ENCODE results near the gene PRSS58. TPM values are rescaled to one million over a fixed set of nuclear protein-coding genes. Genes with fewer than 3 reads are reported as not detected.

Gene PRSS58
- total RNA-seq, 2 experiments from 2014 or later: not detected

DNA sequence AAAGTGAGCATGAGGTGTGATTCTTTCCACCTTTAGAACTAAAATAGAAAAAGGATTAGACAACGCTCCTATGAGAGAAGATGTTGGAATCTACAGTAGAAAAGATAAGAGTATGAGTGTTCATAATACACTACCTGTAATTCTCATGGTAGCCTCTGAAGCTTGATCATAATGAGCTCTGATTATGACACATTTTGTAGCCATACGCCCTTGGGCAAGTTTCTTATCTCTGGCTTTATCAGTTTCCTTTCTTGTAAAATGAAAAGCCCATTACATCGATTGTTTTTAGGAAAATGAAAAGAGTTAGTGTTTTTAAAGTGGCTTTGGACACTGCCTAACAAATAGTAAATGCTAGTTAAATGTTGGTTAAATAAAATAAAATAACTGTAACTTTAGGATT is 22.4 kb upstream of the PRSS58 start:
- H3K36me3 Mint-ChIP-seq (ENCODE audit: low read depth): peaks cover 1% of the 10 kb centered on the region
- intact Hi-C loops (cut with micrococcal nuclease): no loop called here
- H3K9me3 Mint-ChIP-seq: peaks cover 7% of the 10 kb centered on the region
- peaks cover 19% of the 10 kb centered on the region for H3K27me3 Mint-ChIP-seq
- TF ChIP-seq, protein P1, sequence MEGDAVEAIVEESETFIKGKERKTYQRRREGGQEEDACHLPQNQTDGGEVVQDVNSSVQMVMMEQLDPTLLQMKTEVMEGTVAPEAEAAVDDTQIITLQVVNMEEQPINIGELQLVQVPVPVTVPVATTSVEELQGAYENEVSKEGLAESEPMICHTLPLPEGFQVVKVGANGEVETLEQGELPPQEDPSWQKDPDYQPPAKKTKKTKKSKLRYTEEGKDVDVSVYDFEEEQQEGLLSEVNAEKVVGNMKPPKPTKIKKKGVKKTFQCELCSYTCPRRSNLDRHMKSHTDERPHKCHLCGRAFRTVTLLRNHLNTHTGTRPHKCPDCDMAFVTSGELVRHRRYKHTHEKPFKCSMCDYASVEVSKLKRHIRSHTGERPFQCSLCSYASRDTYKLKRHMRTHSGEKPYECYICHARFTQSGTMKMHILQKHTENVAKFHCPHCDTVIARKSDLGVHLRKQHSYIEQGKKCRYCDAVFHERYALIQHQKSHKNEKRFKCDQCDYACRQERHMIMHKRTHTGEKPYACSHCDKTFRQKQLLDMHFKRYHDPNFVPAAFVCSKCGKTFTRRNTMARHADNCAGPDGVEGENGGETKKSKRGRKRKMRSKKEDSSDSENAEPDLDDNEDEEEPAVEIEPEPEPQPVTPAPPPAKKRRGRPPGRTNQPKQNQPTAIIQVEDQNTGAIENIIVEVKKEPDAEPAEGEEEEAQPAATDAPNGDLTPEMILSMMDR (IDR thresholded peaks at IDR 0.05): no peak
- H3K27ac Mint-ChIP-seq: no peak overlapping the region
- peaks cover 6% of the 10 kb centered on the region for H3K4me1 Mint-ChIP-seq (ENCODE audit: low read depth)
- CTCF ChIA-PET: no interaction called here
- H3K4me3 Mint-ChIP-seq: no peak overlapping the region
- POLR2A ChIA-PET: no interaction called here
- ATAC-seq (no peak), DNase-seq (no peak)

DNA sequence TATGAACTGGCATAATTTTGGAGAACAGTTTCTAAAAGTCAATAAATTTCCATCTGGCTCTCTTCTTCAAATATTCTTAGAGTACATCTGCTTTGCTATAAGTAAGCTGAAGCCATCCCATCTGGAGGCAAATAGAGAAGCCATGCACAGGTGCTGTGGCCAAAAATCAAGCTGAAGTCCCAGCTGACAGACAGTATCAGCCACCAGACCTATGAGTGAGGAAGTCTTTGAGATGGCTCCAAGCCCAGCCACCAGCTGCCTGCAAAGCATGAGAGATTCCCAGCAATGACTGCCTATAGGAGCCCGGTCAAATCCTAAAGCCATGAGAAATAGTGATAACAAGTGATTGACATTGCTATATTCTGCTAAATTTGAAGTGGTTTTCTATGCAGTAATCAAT is 21.7 kb upstream of the PRSS58 start:
- Mint-ChIP-seq H3K36me3 (ENCODE audit: low read depth) (peaks cover 3% of the 10 kb centered on the region), H3K9me3 (peaks cover 11% of the 10 kb centered on the region), H3K4me1 (ENCODE audit: low read depth) (peaks cover 6% of the 10 kb centered on the region), H3K27ac (no peak overlapping the region), H3K27me3 (peaks cover 21% of the 10 kb centered on the region), H3K4me3 (no peak overlapping the region)
- no peak for DNase-seq
- no peak for ATAC-seq
- ChIA-PET POLR2A (no interaction called here), CTCF (no interaction called here)
- intact Hi-C loops (cut with micrococcal nuclease): no loop called here
- TF ChIP-seq, protein P1 (IDR thresholded peaks at IDR 0.05): no peak

DNA sequence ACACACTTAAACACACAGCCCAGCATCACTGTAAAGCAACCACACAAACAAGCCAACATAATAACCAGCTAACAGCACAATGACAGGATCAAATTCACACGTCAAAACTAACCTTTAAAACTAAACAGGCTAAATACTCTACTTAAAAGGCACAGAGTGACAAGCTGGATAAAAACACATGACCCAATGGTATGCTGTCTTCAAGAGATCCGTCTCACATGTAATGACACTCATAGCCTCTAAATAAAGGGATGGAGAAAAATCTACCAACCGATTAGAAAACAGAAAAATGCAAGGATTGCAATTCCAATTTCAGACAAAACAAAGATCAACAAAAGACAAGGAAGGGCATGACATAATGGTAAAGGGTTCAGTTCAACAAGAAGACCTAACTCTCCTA is 17.2 kb upstream of the PRSS58 start:
- TF ChIP-seq, protein P1 (IDR thresholded peaks at IDR 0.05): no peak
- DNase-seq (no peak), ATAC-seq (no peak)
- CTCF ChIA-PET: interaction anchor here (2.0 kb wide), 1 partner anchor 28 kb away, joined by 4 read pairs; no protein-coding TSS in a partner anchor
- Mint-ChIP-seq H3K9me3 (peaks cover 11% of the 10 kb centered on the region), H3K27ac (no peak overlapping the region), H3K36me3 (ENCODE audit: low read depth) (peaks cover 3% of the 10 kb centered on the region), H3K4me1 (ENCODE audit: low read depth) (no peaks in the 10 kb centered on the region), H3K27me3 (peaks cover 21% of the 10 kb centered on the region), H3K4me3 (no peak overlapping the region)
- POLR2A ChIA-PET: no interaction called here
- intact Hi-C loops (cut with micrococcal nuclease): no loop called here

DNA sequence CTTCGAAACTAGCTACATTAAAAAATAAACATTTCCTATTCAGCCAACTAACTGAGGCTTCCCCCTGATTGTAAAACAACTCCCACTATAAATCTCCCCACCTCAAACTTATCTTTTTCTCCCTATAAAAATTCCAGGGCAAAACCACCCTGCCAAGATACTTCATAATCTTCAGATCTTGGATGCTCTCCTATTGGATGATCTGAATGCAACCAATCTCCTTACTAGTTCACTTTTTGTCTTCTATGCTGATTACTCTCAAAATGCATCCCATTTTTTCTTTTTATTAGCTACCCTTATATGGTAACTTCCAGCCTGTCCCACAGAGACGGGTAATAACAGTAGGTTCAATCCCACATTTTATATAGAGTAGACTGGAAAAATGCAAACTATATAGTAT is 15.0 kb upstream of the PRSS58 start:
- intact Hi-C loops (cut with micrococcal nuclease): no loop called here
- POLR2A ChIA-PET: no interaction called here
- H3K27me3 Mint-ChIP-seq: peaks cover 10% of the 10 kb centered on the region
- peaks cover 11% of the 10 kb centered on the region for H3K9me3 Mint-ChIP-seq
- no peak overlapping the region for H3K4me3 Mint-ChIP-seq
- H3K36me3 Mint-ChIP-seq (ENCODE audit: low read depth): peaks cover 3% of the 10 kb centered on the region
- CTCF ChIA-PET: interaction anchor here (0.8 to 2.0 kb wide), 4 partner anchors 12 to 30 kb away, joined by 3 to 8 read pairs (median 4); no protein-coding TSS in a partner anchor
- DNase-seq (no peak), ATAC-seq (no peak)
- no peak overlapping the region for H3K27ac Mint-ChIP-seq
- no peaks in the 10 kb centered on the region for H3K4me1 Mint-ChIP-seq (ENCODE audit: low read depth)
- TF ChIP-seq, protein P1 (IDR thresholded peaks at IDR 0.05): no peak

DNA sequence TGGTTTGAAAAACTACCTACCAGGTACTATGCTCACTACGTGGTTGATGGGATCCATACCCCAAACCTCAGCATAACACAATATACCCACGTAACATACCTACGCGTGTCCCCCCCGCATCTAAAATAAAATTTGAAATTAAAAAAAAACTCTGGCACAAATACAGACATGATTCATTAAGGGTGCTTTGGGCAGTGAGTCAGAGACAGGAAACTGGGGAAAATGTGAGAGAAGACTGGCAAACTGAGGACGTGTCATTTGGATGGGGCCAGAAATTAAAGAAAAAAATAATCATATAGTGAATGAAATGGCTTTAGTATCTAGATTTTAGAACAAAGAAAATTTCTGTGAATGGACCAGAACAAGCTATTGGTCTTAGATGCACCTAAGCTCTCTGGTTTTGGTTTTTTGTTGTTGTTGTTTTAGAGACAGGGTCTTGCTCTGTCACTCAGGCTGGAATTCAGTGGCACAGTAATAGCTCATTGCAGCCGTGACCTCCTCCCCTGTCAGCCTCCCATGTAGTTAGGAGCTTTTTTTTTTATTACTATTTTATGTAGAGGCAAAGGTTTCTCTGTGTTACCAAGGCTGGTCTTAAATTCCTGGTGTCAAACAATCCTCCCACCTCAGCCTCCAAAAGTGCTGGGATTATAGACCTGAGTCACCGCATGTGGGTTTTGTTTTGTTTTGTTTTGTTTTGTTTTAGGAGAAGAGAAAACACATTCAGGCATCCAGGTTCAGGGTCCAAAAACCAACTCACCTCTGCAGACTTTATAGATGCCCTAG is 5.9 kb upstream of the PRSS58 start:
- CTCF ChIA-PET: interaction anchor here (0.9 kb wide), 1 partner anchor 37 kb away, joined by 3 read pairs; no protein-coding TSS in a partner anchor
- H3K4me3 Mint-ChIP-seq: no peak overlapping the region
- peaks cover 14% of the 10 kb centered on the region for H3K27me3 Mint-ChIP-seq
- ATAC-seq (peak; percentile 42), DNase-seq (no peak)
- POLR2A ChIA-PET: interaction anchor here (0.7 to 1.1 kb wide), 2 partner anchors 9 to 31 kb away, joined by 3 to 4 read pairs; no protein-coding TSS in a partner anchor
- H3K36me3 Mint-ChIP-seq (ENCODE audit: low read depth): no peaks in the 10 kb centered on the region
- no peaks in the 10 kb centered on the region for H3K9me3 Mint-ChIP-seq
- TF ChIP-seq, protein P1 (IDR thresholded peaks at IDR 0.05): no peak
- no peak overlapping the region for H3K27ac Mint-ChIP-seq
- H3K4me1 Mint-ChIP-seq (ENCODE audit: low read depth): no peaks in the 10 kb centered on the region
- intact Hi-C loops (cut with micrococcal nuclease): no loop called here

Measured in activated CD8-positive, alpha-beta T cell treated with anti-CD3 and anti-CD28 coated beads for 36 hours (primary cell).